ENCODE measurements around the gene KLHL26.

KLHL26 gene

GRCh38 chr19:18601875-18602274, 35.0 kb upstream of the KLHL26 start:
- DNase-seq, result no peak

- DNase-seq, result no peak
Measured at GRCh38 chr19:18603255-18603957, 33.4 kb upstream of the KLHL26 start.

DNA sequence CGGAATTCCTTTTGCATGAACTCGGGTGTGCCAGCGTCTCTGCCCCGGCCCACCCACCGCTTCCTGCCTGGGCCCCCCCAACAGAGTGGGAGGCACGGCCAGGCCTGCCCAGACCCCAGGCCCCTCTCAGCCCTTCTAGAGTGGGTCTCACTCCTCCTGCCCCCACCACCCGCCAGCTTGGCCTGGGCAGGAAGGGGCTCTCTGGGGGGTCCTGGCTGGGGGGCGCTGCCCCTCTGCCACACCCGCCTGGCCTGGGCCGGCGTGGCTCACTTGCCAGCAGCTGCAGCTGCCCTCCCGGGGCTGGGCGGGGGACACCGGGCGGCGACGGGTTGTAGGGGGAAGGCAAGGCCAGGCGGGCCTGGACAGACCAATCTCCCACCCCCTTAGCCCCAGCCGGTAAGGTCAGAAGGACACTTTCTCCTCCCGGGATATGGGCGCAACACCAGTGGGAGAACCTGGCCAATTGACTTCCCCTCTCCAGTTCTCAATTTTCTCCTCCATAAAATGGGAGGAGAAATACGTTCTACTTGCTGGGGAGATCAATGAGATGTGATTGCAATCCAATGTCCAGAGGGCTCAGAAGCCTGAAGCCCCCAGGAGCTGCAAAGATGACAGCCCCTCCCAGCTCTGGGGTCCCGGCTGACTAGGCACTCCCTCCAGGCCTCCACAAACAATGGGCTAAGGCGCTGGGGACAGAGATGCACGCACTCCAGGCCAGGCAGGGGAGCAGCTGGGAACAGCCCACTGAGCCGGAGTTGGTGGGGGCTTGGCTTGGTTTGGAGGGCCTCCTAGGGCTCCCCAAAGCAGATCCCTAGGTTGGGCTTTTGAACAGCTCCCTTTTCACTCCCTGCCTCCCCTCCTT, 32.6 kb upstream of the KLHL26 start:
- DNase-seq, result no peak

DNA sequence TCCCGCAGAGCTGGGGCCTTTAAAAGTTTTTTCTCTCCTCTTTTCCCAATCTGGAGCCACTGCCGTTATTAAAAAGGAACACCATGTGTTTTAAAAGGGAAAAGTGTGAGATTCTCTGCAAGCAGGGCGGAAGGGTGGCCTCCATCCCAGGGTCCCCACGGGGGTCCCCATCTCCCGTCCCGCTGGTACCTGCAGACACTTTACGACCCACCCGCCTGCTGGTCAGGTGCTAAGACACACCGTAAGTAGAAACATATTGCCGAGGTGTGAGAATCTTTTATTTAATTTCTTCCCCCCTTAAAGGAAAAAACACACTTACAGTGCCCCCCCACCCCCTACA, 32.0 kb upstream of the KLHL26 start:
- no peak for DNase-seq

GRCh38 chr19:18605196-18605545, 31.7 kb upstream of the KLHL26 start:
- no peak for DNase-seq

- no peak for DNase-seq
Measured at GRCh38 chr19:18605546-18606280, 31.1 kb upstream of the KLHL26 start.

DNA sequence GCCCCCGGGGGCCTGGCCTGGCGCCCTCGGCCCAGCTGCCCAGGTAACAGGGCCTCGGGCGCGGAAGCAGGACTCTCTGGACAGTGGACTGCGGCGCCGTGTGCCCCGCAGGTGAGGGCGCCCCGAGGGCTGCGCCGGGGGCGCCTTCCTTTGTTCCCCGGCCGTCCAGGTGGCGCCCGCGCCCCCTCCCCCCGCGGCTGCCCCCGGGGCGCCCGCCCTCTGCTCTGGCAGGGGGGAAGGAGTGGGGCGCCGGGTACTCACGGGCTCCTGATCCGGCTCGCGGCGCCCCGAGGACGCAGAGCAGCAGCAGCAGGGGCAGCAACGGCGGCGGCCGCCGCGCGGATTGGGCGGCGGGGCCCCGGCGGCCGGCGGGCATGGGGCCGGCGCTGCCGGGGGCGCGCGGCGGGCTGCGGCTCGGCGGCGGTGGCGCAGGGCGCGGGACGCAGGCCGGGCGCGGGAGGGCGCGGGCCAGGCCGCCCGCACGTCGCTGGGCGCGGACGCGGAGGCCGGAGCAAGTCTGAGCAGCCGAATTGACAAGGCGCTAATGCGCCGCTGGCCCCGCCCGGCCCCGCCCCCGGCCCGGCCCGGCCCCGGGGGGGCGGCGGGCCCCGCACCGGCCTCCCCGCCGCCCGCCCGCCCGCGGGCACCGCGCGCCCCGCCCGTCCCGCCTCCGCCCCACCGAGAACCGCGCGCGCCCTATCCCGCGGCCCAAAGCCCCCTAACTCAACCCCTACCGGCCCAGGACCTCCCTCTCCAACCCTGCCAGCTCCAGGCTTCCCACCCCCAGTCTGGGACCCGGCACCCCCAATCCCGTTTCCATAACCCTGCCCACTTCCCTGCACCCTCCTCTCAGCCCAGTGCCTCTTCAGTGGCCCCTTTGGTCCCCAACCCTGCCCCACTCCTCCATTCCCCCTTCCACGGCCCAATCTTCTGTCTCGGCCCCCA, 30.3 kb upstream of the KLHL26 start, which contains the start of gene CRLF1:
TSS of gene CRLF1 (minus strand) at position 519 of the 945 bp plus-strand sequence. CDS start at position 376, 143 bp downstream.
- no peak for DNase-seq

- DNase-seq, result no peak
Measured at GRCh38 chr19:18607226-18608101, 29.4 kb upstream of the KLHL26 start.

- DNase-seq, result no peak
Measured at GRCh38 chr19:18608102-18608804, 28.6 kb upstream of the KLHL26 start.

DNA sequence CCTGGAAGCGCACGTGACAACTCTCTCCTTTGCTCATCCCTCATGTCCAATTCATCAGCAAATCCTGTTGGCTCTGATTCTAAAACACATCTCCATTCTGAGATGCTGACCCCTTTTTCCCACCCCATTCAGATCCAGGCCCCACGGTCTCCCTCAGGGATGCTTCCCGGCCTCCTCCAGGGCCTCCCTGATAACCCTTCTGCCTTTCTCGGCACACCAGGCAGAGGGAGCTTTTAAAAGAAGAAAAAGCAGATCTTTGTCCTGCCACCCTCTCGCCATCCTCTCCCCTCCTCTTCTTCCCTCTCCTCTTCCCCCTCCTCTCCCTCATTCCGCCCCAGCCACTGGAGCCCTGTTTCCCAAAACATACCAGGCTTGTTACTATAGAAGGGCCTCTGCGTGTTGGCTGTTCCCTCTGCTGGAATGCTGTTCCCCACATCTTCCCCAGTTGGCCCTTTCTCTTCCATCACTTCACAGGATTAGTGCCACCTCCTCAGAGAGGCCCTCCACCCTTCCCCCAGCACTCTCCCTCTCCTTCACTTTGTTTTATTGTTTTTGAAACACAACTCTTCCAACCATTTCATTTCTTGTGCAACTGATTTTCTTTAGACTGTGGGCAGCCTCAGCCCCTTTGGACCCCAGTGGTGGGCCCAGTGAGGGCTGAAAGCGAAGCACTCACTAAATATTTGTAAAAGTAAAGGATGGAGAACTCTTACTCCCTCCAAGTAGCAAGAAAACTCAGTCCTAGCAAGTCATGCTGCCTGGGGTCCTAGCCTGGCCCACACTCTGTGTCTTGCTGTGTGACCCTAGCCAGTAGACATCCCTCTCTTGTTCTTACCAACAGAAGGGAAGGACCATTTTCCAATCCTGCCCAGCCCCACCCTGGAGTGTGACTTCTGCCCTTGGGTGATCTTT, 27.8 kb upstream of the KLHL26 start:
- no peak for DNase-seq

- no peak for DNase-seq
Measured at GRCh38 chr19:18609717-18610051, 27.1 kb upstream of the KLHL26 start.

- DNase-seq, result no peak
Measured at GRCh38 chr19:18610245-18610555, 26.6 kb upstream of the KLHL26 start.

- DNase-seq, result no peak
Measured at GRCh38 chr19:18610556-18611326, 26.1 kb upstream of the KLHL26 start.

DNA sequence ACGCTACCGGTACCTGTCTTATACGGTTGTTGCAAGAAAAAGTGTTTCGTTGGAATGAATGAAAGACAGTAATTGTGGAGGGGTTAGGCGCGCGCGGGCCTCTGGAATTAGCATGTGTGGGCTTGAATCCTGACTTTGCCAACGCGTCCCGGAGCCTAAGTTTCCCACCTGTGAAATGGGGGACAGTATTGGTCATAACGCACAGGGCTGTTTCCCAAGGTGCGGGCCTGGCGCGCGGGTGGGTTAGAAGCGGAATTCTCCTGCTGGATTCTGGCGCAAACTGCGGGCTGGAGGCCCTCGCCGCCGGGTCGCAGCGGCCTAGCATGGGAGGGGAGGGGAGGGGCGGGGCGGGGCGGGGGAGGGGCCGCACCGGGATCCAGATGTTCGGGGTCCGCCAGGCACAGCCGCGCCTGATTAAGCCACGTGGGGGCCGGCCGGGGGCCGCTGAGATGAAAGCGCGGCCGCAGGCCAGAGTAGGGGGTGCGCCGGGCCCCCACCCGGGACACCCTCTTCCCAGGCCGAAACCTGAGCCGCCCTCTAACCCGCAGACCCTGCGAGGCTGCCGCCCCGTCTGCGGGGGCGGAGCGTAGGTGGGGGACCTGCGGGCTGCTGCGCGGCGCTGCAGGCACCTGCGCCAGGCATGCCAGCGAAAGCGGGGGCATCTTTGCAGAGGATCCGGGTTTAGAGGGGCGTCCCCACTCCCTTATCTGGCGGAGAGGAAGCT, 25.3 kb upstream of the KLHL26 start:
- no peak for DNase-seq

DNA sequence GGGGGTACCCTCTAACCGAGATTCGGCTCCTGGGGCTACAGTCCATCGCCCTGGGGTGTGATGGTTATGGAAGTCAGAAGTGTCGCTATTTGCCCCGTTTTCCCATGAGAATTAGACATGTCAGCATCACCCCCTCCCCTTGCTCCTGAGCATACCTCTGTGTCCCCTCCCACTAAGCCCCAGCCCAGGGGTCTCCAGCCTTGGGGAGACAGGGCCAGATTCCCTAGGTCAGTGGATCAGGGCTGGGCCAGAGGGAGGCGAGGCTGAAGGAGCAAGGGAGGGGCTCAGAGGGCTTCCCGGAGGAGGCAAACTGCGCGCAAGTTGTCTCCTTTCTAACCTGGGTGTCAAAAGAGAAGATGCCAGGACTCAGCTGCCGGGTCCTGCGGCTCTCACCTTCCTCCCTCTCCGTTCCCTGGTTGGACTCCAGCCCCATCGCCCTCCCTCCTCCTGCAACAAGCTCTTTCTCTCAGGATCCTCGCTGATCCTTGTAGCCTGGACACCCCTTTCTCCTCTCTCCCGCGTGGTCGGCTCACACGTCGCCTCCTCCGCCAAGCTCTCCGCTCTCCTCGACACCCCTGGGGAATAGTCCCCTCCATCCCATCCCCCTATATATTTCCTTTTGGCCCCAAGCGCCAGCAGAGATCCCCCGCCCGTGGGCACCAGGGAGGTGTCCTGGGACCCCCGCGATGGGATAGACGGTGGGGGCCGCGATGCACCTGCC, 24.6 kb upstream of the KLHL26 start:
- no peak for DNase-seq

DNA sequence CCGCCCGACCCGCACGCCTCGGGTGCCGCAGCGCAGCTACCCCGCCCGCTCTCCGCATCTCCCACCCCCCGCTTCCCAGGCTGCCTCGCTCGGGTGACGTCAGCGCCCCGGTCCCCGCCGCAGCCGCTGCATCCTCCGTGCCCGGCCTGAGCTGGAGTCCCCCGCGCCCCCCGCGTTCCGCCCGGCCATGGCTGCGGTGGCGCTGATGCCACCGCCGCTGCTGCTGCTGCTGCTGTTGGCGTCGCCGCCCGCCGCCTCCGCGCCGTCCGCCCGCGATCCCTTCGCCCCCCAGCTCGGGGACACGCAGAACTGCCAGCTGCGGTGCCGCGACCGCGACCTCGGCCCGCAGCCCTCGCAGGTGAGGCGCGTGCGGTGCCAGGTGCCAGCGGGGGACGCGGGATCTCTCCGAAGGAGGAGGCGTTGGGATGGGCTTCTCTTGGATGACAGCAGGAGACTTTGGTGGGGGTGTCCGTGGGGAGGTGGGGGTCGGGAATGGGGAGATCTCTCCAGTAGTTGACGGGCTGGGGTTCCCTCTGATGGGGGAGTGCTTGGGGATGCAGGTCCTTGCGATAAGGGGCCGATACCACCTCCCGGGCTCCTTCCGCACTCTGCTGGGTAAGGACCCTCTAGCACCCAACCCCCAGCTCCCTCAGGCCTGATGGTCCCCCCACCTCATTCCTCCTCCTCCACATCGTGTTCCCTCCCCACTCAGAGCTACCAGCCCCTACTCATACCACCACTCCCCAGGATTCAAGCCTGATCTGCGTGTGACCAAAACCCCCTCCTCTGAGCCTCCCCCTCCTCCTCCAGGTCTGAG, 23.8 kb upstream of the KLHL26 start, which contains the start of gene TMEM59L:
TSS of gene TMEM59L (plus strand) at position 99 of the 817 bp plus-strand sequence. CDS start at position 188, 89 bp downstream.
- DNase-seq, result no peak

Data from NCI-H1694 (cell line).